Nephron (organoid): ENCODE data around the gene HDAC3.

Experiments used
- H3K27ac Mint-ChIP-seq, 3 experiments: 2 replicates each; pipeline ENCODE4 v1.8.0; 2020; ENCODE audit warnings: mixed read lengths in 3 of 3, mild to moderate bottlenecking in 2 of 3, moderate library complexity in 1 of 3
- H3K27me3 Mint-ChIP-seq: 2 replicates; pipeline ENCODE4 v1.8.0; 2021; ENCODE audit warnings: low read depth, mild to moderate bottlenecking, moderate library complexity, mixed read lengths
- H3K36me3 Mint-ChIP-seq: 2 replicates; pipeline ENCODE4 v1.8.0; 2020; ENCODE audit warnings: low read depth, mixed read lengths
- H3K4me1 Mint-ChIP-seq: 2 replicates; pipeline ENCODE4 v1.8.0; 2020; ENCODE audit warnings: mixed read lengths
- H3K4me3 Mint-ChIP-seq, 3 experiments: 2 replicates each; pipeline ENCODE4 v1.8.0; 2020; ENCODE audit warnings: mild to moderate bottlenecking in 3 of 3, mixed read lengths in 3 of 3, moderate library complexity in 2 of 3
- H3K9me3 Mint-ChIP-seq: 2 replicates; pipeline ENCODE4 v1.8.0; 2020; ENCODE audit warnings: mixed read lengths
- CTCF ChIP-seq, 3 experiments: fragments of 200-600 bp; sonication (generic); IDR thresholded peaks; one replicate each; pipeline ENCODE4 v1.5.0; 2021; ENCODE audit warnings: antibody characterized with exemption in 3 of 3; ENCODE audit not compliant: unreplicated experiment in 3 of 3

HDAC3 gene

GRCh38 chr5:141649056-141649688, 12.5 kb upstream of the HDAC3 start:
- Mint-ChIP-seq H3K4me3 (peak overlapping the region in 2 of 3 experiments; percentile 1 to 16), H3K9me3 (no peaks in the 10 kb centered on the region), H3K4me1 (no peaks in the 10 kb centered on the region), H3K27me3 (peaks cover 29% of the 10 kb centered on the region), H3K36me3 (peaks cover 8% of the 10 kb centered on the region), H3K27ac (no peak overlapping the region)
- no peak for TF ChIP-seq CTCF (IDR thresholded peaks at IDR 0.05; ENCODE audit: unreplicated experiment in 3 of 3)

GRCh38 chr5:141647851-141648250, 11.2 kb upstream of the HDAC3 start:
- no peaks in the 10 kb centered on the region for H3K4me1 Mint-ChIP-seq
- H3K27me3 Mint-ChIP-seq = peaks cover 23% of the 10 kb centered on the region
- no peak overlapping the region for H3K4me3 Mint-ChIP-seq
- peaks cover 8% of the 10 kb centered on the region for H3K36me3 Mint-ChIP-seq
- H3K27ac Mint-ChIP-seq = no peak overlapping the region
- no peak for TF ChIP-seq CTCF (IDR thresholded peaks at IDR 0.05; ENCODE audit: unreplicated experiment in 3 of 3)
- H3K9me3 Mint-ChIP-seq = no peaks in the 10 kb centered on the region

- Mint-ChIP-seq H3K4me3 (no peak overlapping the region), H3K27me3 (peaks cover 17% of the 10 kb centered on the region), H3K4me1 (no peaks in the 10 kb centered on the region), H3K27ac (no peak overlapping the region), H3K36me3 (peaks cover 8% of the 10 kb centered on the region), H3K9me3 (no peaks in the 10 kb centered on the region)
- TF ChIP-seq CTCF (IDR thresholded peaks at IDR 0.05; ENCODE audit: unreplicated experiment in 3 of 3) = no peak
These were observed 10.6 kb upstream of the HDAC3 start for GRCh38 chr5:141647242-141647641.

GRCh38 chr5:141646026-141646425, 9.4 kb upstream of the HDAC3 start:
- no peaks in the 10 kb centered on the region for H3K4me1 Mint-ChIP-seq
- H3K27me3 Mint-ChIP-seq = peaks cover 10% of the 10 kb centered on the region
- H3K9me3 Mint-ChIP-seq = no peaks in the 10 kb centered on the region
- no peak overlapping the region for H3K4me3 Mint-ChIP-seq
- peaks cover 8% of the 10 kb centered on the region for H3K36me3 Mint-ChIP-seq
- no peak for TF ChIP-seq CTCF (IDR thresholded peaks at IDR 0.05; ENCODE audit: unreplicated experiment in 3 of 3)
- H3K27ac Mint-ChIP-seq = no peak overlapping the region

DNA sequence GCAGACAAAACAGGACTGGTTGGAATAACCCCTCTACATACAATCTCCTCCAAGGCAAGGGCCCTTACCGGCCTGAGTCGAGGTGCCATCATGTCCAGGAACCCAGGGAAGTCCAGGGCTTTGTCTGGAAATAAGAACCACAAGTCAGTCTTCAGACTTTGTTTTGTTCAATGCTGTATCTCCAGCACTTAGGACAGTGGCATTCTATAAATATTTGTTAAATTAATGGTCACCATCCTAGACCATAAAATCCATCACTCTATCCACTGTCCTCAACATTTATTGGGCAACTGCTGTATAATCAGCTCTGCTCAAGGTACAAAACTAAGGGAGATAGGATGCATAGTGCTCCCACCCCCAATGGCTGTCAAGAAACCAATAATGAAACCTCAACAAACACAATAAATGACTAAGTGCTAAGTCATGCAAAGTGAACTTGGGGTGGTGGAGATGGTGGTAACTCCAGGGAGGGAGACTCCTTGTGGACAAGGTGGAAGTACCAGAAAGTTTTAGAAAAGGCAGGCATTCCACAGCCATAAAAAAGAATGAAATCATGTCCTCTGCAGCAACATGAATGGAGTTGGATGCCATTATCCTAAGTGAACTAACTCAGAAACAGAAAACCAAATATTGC, 5.1 kb upstream of the HDAC3 start:
- TF ChIP-seq CTCF (IDR thresholded peaks at IDR 0.05; ENCODE audit: unreplicated experiment in 3 of 3) = no peak
- no peak overlapping the region for H3K27ac Mint-ChIP-seq
- peaks cover 8% of the 10 kb centered on the region for H3K36me3 Mint-ChIP-seq
- no peaks in the 10 kb centered on the region for H3K9me3 Mint-ChIP-seq
- H3K4me1 Mint-ChIP-seq = no peaks in the 10 kb centered on the region
- no peak overlapping the region for H3K4me3 Mint-ChIP-seq
- peaks cover 17% of the 10 kb centered on the region for H3K27me3 Mint-ChIP-seq

GRCh38 chr5:141640698-141641097, 4.0 kb upstream of the HDAC3 start:
- peaks cover 14% of the 10 kb centered on the region for H3K27me3 Mint-ChIP-seq
- no peak for TF ChIP-seq CTCF (IDR thresholded peaks at IDR 0.05; ENCODE audit: unreplicated experiment in 3 of 3)
- H3K36me3 Mint-ChIP-seq = peaks cover 4% of the 10 kb centered on the region
- H3K27ac Mint-ChIP-seq = no peak overlapping the region
- H3K9me3 Mint-ChIP-seq = no peaks in the 10 kb centered on the region
- H3K4me1 Mint-ChIP-seq = peaks cover 7% of the 10 kb centered on the region
- no peak overlapping the region for H3K4me3 Mint-ChIP-seq
